ENCODE data around the gene GRID2.
"Not testable (repeated sequence)": the region's sequence is repeated elsewhere in the genome, so short reads cannot be mapped to it uniquely, and the experiment has no call there.

Gene GRID2

DNA sequence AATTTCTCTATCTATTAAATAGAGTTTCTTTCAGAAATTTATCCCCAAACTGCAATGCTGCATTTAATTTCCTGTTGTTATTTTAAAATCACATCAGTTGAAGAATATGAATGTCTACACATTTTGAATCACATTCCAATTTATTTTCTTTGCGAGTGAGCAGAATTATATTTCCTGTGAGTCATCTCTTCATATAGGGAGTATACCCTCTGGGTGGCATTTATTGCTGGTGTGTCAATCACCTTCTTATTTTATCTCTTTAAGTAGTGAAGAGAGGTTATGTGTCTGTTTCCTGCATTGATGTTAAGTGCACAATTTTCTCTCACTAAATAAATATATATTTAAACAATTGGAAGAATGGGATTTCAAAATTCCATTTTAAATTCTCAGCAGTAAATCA lies 1013.8 kb downstream of the GRID2 start:
- DNase-seq (ENCODE audit: low read depth), result no peak

- DNase-seq (ENCODE audit: low read depth), result no peak
Measured at GRCh38 chr4:93319041-93319440, 1015.3 kb downstream of the GRID2 start.

DNA sequence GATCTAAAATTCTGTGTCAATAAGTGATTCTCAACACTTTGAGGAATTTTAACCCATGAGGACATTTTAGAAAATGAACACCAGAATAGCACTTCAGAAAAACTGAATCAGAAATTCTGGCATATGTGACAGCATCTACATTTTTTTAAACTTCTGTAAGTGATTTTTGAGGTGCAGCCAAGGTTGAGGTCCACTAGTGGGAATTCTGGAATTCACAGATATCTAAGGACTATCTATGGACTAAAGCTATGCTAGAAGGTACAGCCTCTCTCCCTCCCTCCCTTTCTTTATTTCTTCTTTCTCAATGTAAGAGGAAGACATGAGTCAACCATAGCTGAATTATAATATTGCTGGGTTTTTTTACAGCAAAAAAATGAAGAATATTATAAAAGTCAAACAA lies 1016.6 kb downstream of the GRID2 start:
- no peak for DNase-seq (ENCODE audit: low read depth)

DNA sequence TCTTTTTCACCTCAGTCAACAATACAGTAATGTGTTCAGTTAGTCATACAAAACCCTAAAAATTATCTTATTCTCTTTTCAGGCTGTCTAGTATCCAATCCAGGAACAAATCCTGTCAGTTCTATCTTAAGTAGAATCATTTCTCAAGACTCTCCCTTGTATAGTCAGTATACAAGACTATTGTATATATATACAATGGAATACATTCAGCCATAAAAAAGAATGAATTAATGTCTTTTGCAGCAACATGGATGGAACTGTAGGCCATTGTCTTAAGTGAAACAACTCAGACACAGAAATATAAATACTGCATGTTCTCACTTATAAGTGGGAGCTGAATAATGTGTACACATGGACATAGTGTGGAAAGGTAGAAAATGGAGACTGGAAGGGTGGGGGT lies 1023.6 kb downstream of the GRID2 start:
- no peak for DNase-seq (ENCODE audit: low read depth)

- DNase-seq (ENCODE audit: low read depth), result no peak
Measured at GRCh38 chr4:93334003-93334402, 1030.2 kb downstream of the GRID2 start.

- no peak for DNase-seq (ENCODE audit: low read depth)
Measured at GRCh38 chr4:93337196-93337595, 1033.4 kb downstream of the GRID2 start.

DNA sequence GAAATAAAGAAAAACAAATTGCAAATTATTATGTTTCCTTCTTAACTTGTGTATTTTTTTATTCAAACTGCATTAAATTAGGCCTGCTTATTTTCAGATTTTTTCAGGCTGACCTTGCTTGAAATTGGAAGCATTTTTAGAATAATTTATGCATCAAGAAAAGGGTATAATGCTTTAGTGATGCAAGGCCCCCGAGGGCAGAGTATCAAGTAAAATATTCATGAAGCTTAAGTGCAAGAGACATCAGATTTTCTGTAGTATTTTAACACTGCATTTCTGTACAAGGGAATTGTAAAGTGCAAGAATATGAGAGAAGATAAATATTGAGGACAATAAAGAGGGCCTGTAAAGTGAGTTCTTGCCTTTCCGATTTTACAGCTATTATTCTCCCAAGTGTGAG lies 1039.0 kb downstream of the GRID2 start:
- no peak for DNase-seq (ENCODE audit: low read depth)

DNA sequence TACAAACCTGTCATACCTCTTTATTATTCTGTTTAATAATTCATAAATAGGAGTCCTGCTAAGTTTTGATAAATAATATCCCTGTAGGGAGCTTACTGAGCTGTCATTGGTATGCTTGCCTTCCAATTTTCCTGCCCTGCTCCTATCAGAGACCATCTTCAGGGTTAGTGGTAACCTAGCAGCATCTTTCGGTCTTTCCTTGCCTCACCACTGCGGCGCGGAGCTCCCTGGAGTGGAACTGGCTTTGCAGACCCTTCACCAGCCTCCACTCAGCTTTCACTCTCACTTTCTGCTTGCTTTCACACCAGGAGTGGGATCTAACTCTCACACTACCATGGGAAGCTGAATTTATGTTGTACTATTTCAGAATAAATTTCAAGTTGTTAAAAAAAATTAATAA lies 1043.1 kb downstream of the GRID2 start:
- DNase-seq (ENCODE audit: low read depth), result no peak

DNA sequence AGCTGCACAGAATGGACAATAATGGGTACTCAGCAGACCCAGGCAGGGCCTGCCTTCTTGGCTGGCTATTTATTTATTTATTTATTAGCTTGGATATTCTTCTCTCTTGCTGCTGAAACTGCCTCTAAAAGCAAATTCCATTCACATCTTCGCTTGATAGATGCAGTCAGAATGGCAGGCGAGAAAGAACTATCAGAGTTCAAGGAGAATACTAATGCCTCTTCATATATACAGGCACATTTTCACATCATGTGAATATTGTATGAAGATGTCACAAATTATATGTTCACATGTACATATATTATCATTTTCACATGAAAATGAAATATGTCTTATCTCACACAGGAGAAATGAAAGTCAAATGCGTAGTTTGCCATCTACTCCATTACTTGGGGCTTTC lies 1045.1 kb downstream of the GRID2 start:
- no peak for DNase-seq (ENCODE audit: low read depth)

- DNase-seq (ENCODE audit: low read depth), result no peak
Measured at GRCh38 chr4:93351846-93352245, 1048.1 kb downstream of the GRID2 start.

- no peak for DNase-seq (ENCODE audit: low read depth)
Measured at GRCh38 chr4:93355411-93355810, 1051.6 kb downstream of the GRID2 start.

GRCh38 chr4:93359586-93359985 lies 1055.8 kb downstream of the GRID2 start:
- no peak for DNase-seq (ENCODE audit: low read depth)

- not testable (repeated sequence) for DNase-seq (ENCODE audit: low read depth)
Measured at GRCh38 chr4:93366169-93366755, 1062.5 kb downstream of the GRID2 start.

- no peak for DNase-seq (ENCODE audit: low read depth)
Measured at GRCh38 chr4:93368968-93369367, 1065.2 kb downstream of the GRID2 start.

DNA sequence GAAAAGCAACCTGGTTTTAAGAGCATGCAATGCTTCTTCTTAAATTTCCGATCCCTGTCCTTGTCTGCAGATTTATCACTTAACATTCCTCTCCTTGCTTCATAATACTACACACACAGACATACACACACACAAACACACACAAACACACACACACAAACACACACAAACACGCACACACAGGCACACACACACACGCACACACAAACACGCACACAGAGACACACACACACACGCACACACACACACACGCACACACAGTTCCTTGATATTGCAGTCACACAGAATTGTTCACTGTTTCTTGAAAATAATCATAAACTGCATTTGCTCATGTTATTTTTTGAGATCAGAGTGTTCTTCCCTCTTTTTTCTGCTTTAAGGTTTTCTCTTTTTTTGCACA lies 1066.5 kb downstream of the GRID2 start:
- no peak for DNase-seq (ENCODE audit: low read depth)

DNA sequence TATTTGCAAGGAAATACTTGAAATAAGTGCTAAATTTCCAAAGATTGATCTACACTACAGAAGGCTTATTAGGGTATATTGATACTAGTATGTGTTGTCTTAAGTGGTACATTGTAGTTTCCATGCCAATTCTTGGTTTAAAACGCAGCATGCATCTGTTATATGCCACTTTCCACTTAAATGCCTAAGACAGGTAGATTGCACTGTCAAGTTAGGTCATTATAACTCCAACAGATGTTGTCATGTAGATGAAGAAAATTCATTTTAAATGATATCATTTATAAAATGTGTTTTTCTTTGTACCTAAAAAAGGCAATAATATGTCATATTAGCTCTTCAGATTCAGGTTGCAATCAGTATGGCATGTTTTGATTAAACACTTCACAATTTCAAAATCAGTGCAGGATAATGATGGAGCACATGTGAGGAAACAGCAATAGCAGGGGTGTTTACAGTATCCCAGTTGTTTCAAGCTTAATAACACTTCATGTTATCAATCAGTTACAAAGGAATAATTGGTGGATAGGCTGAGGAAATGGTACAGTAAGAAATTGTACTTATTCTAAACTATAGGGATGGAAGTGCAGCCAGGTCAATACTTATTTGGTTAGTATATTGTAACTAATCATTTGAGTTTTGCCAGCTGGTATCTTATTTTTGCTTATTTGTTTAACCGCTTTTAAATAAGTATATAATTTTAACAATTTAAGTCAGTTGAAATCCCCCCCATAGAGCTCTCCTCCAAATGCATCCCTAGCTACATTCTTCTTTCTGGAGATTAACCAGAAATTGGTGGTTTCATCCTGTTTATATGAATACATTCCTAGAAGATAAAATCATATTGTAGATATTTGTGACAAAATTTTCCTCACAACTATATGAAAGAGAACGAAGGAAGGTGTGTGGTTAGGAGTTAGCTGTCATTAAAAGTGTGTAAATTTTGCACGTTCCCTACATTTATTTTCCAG lies 1070.4 kb downstream of the GRID2 start:
- no peak for DNase-seq (ENCODE audit: low read depth)

DNA sequence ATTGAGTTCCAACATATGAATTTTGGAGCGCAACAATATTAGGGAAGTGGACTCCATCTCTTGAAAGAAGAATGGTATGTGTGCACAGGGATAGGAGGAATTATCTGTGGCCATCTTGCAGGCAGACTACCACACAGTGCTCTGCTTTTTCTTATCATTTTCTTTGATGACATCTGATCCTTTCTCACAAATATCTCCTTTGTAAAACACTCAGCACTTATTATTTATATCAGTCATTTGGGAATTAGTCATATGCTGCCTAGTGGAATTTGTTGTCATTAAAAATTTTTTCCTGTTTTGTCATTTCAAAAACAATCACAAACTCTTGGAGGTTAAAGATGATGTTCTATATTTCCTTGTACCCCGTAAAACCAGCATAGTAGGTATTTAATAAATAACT lies 1080.5 kb downstream of the GRID2 start:
- DNase-seq (ENCODE audit: low read depth), result no peak

DNA sequence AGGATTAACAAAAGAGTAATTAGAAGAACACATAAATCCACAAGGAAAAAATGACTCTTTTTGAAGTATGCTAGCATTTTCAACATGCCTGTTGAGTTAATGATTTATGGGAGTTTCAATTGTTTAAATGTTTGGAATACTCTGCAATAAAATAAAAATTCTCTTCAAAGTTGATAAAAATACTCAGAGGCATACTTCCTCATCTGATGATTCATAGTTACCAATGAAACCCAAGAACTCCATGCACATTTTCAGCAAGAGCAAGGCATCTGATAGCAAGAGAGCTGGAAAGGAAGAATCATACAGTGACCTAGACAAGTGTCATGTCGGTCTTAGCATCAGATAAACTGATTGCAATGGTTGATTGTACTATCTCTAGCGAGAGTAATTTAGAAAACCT lies 1081.1 kb downstream of the GRID2 start:
- no peak for DNase-seq (ENCODE audit: low read depth)

GRCh38 chr4:93394545-93395081 lies 1090.8 kb downstream of the GRID2 start:
- DNase-seq (ENCODE audit: low read depth), result no peak

DNA sequence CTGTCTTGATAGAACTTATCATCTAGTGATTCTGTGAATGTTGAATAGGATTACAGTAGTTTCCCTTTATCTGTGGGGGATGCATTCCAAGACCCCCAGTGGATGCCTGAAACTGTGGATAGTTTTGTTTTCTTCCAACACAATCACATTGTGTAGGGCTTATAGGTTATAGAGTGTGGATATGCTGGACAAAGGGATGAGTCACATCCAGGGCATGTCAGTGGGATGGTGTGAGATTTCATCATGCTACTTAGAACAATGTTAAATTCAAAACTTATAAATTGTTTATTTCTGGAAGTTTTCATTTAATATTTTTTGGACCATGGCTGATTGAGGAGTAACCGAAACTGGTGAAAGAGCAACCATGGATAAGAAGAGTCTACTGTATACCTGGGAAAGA lies 1092.5 kb downstream of the GRID2 start:
- DNase-seq (ENCODE audit: low read depth), result no peak

- DNase-seq (ENCODE audit: low read depth), result no peak
Measured at GRCh38 chr4:93403571-93403970, 1099.8 kb downstream of the GRID2 start.

- no peak for DNase-seq (ENCODE audit: low read depth)
Measured at GRCh38 chr4:93407493-93408275, 1103.9 kb downstream of the GRID2 start.

GRCh38 chr4:93409035-93409434 lies 1105.3 kb downstream of the GRID2 start:
- DNase-seq (ENCODE audit: low read depth), result no peak
